Neural crest cell (in vitro differentiated cells): ENCODE measurements around the gene RNF225. TPM values are rescaled to one million over a fixed set of nuclear protein-coding genes. Genes with fewer than 3 reads are reported as not detected.
"Not testable (repeated sequence)": the region's sequence is repeated elsewhere in the genome, so short reads cannot be mapped to it uniquely, and the experiment has no call there.

Experiments
- DNase-seq: peaks from one replicate; pipeline ENCODE4 v3.0.0; 2021; ENCODE audit warnings: low read depth, mixed read lengths, low spot score
- H3K27ac Mint-ChIP-seq: one replicate; pipeline ENCODE4 v1.8.0; 2021; ENCODE audit warnings: mild to moderate bottlenecking, mixed read lengths; ENCODE audit not compliant: unreplicated experiment
- H3K27me3 Mint-ChIP-seq: 2 replicates; pipeline ENCODE4 v1.8.0; 2021; ENCODE audit warnings: low read depth, mild to moderate bottlenecking, mixed read lengths
- H3K36me3 Mint-ChIP-seq: 2 replicates; pipeline ENCODE4 v1.8.0; 2021; ENCODE audit warnings: low read depth, mild to moderate bottlenecking, mixed read lengths
- H3K4me1 Mint-ChIP-seq: 2 replicates; pipeline ENCODE4 v1.8.0; 2021; ENCODE audit warnings: mixed read lengths
- H3K4me3 Mint-ChIP-seq: one replicate; pipeline ENCODE4 v1.8.0; 2021; ENCODE audit warnings: mild to moderate bottlenecking, mixed read lengths
- H3K9me3 Mint-ChIP-seq: 2 replicates; pipeline ENCODE4 v1.8.0; 2021; ENCODE audit warnings: mixed read lengths
- total RNA-seq: library from RNA; stranded (reverse); gene quantifications from 2 replicates; pipeline ENCODE4 v1.2.1, GENCODE V29; 2021
- TF ChIP-seq, protein P1 (sequence below): fragments of 200-600 bp; sonication (generic); conservative IDR thresholded peaks from 2 replicates; pipeline ENCODE4 v1.5.0; 2021; ENCODE audit warnings: antibody characterized with exemption, mild to moderate bottlenecking

RNF225 gene
- total RNA-seq, 1 donor from 2014 or later = 1.5 TPM

GRCh38 chr19:58428617-58429016, 33.2 kb downstream of the RNF225 start:
- TF ChIP-seq, protein P1, sequence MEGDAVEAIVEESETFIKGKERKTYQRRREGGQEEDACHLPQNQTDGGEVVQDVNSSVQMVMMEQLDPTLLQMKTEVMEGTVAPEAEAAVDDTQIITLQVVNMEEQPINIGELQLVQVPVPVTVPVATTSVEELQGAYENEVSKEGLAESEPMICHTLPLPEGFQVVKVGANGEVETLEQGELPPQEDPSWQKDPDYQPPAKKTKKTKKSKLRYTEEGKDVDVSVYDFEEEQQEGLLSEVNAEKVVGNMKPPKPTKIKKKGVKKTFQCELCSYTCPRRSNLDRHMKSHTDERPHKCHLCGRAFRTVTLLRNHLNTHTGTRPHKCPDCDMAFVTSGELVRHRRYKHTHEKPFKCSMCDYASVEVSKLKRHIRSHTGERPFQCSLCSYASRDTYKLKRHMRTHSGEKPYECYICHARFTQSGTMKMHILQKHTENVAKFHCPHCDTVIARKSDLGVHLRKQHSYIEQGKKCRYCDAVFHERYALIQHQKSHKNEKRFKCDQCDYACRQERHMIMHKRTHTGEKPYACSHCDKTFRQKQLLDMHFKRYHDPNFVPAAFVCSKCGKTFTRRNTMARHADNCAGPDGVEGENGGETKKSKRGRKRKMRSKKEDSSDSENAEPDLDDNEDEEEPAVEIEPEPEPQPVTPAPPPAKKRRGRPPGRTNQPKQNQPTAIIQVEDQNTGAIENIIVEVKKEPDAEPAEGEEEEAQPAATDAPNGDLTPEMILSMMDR = no peak
- peaks cover 41% of the 10 kb centered on the region for H3K36me3 Mint-ChIP-seq
- no peak overlapping the region for H3K27ac Mint-ChIP-seq
- no peaks in the 10 kb centered on the region for H3K4me1 Mint-ChIP-seq
- H3K9me3 Mint-ChIP-seq = peaks cover 18% of the 10 kb centered on the region
- no peak for DNase-seq
- H3K27me3 Mint-ChIP-seq = no peaks in the 10 kb centered on the region
- H3K4me3 Mint-ChIP-seq = no peak overlapping the region

GRCh38 chr19:58429745-58430144, 34.3 kb downstream of the RNF225 start:
- Mint-ChIP-seq H3K36me3 (peaks cover 45% of the 10 kb centered on the region), H3K4me3 (no peak overlapping the region), H3K4me1 (no peaks in the 10 kb centered on the region), H3K9me3 (peaks cover 20% of the 10 kb centered on the region), H3K27me3 (no peaks in the 10 kb centered on the region), H3K27ac (peak overlapping the region; percentile 27)
- DNase-seq = no peak
- TF ChIP-seq, protein P1 = no peak

DNA sequence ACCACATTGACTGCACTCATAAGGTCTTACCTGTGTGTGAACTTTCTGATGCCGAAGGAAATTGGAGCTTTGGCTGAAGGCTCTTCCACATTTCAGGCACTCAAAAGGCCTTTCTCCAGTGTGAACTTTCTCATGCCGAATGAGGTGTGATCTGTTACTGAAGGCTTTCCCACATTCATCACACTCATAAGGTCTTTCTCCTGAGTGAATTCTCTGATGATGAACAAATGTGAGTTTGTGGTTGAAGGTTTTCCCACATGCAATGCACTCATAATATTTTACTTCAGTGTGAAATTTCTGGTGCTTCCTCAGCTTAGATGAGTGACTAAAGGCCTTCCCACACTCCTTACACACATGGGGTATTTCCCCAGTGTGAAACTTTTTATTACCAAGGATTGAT, 38.8 kb downstream of the RNF225 start:
- TF ChIP-seq, protein P1 = no peak
- peaks cover 55% of the 10 kb centered on the region for H3K36me3 Mint-ChIP-seq
- no peak for DNase-seq
- no peak overlapping the region for H3K4me3 Mint-ChIP-seq
- H3K27me3 Mint-ChIP-seq = peaks cover 5% of the 10 kb centered on the region
- peaks cover 34% of the 10 kb centered on the region for H3K9me3 Mint-ChIP-seq
- H3K4me1 Mint-ChIP-seq = no peaks in the 10 kb centered on the region
- no peak overlapping the region for H3K27ac Mint-ChIP-seq

DNA sequence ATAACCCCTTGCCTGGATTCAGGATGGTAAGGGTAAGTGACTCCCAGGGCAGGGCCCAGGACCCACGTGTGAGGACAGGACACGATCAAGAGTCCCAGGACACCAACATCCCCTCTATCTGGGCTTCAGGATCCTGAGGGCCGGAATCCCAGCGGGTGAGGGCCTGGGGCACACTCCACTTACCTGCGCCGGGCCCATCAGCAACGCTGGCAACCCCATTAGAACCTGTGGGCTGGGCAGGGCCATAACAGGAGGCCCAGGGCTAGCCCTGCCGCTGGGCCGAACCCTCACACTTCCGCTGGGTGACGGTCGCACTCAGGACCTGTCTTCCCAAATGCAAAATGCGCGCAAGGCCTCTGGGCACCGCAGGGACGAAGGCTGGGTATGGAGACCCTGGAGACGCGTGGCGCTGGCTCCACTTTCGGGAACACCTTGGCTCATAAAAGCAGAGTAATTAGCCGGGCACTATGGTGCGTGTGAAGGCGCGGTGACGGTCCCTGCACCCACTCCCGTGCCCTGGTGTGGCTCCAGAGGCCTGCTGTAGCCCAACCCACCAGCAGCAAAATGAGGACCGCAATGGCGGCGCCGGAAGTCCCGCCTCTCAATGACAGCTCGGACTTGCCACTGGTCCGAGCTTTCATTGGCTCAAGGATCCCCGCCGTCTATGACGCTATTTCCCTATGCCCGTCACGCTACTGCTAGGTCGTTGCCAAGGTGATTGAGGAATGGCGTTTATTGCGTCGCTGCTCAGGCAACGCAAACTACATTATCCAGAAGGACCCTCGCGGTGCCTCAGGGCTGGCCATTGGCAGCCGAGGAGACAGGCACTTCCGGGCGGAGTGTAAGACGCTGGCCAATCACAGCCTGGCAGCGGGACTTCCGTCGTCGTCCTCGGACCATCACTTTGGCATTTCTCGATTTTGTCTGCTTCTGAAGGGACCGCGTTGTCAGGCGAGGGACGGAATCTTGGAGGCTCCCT, 44.4 kb downstream of the RNF225 start, which contains the start of gene ZNF132:
ZNF132 (minus strand) TSS at position 578 of the 979 bp plus-strand sequence; CDS start at position 246, 332 bp downstream.
- H3K4me1 Mint-ChIP-seq = no peaks in the 10 kb centered on the region
- H3K4me3 Mint-ChIP-seq = peak within 1 kb of the TSS; percentile 67
- peaks cover 35% of the 10 kb centered on the region for H3K36me3 Mint-ChIP-seq
- peaks cover 5% of the 10 kb centered on the region for H3K27me3 Mint-ChIP-seq
- H3K27ac Mint-ChIP-seq = no peak within 1 kb of the TSS
- TF ChIP-seq, protein P1 = no peak
- H3K9me3 Mint-ChIP-seq = peaks cover 27% of the 10 kb centered on the region
- peak; percentile 9 for DNase-seq

DNA sequence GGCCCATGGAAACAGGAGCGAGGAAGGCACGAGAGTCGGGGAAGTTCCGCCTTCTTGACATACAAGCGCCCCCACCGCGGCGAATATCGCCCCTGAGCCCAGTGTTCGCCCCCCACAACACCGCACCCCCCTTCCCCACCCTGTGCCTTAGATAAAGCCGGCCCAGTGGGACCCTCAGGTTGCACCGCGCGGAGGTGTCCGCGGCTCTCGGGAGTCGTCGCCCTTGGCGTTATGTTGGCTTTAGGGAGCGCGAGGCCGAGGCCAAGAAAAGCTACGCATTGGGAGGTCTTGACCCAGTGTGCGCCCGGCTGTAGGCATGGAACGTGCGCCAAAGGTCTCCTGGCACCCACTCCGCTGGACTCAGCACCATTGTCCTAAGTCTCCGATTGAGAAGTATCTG, 45.1 kb downstream of the RNF225 start:
- no peak overlapping the region for H3K27ac Mint-ChIP-seq
- no peak for DNase-seq
- H3K9me3 Mint-ChIP-seq = peaks cover 27% of the 10 kb centered on the region
- peak overlapping the region; percentile 67 for H3K4me3 Mint-ChIP-seq
- no peaks in the 10 kb centered on the region for H3K4me1 Mint-ChIP-seq
- H3K36me3 Mint-ChIP-seq = peaks cover 32% of the 10 kb centered on the region
- H3K27me3 Mint-ChIP-seq = peaks cover 5% of the 10 kb centered on the region
- TF ChIP-seq, protein P1 = no peak

GRCh38 chr19:58442986-58443385, 47.5 kb downstream of the RNF225 start:
- not testable (repeated sequence) for H3K4me1 Mint-ChIP-seq, H3K4me3 Mint-ChIP-seq, H3K27ac Mint-ChIP-seq, H3K27me3 Mint-ChIP-seq, DNase-seq
- H3K36me3 Mint-ChIP-seq = peaks cover 24% of the 10 kb centered on the region
- peaks cover 23% of the 10 kb centered on the region for H3K9me3 Mint-ChIP-seq
